GOT3 (cell line): ENCODE measurements around the gene FN3K.
A peak's percentile ranks its signal among the peaks of the same experiment; 100 is the strongest.

Source experiments
- DNase-seq: peaks from one replicate; lab custom pipeline; 2025; ENCODE audit warnings: mixed read lengths; lab: John Stamatoyannopoulos, UW

FN3K gene

GRCh38 chr17:82703935-82704865, 31.2 kb upstream of the FN3K start:
- DNase-seq, result no peak

DNA sequence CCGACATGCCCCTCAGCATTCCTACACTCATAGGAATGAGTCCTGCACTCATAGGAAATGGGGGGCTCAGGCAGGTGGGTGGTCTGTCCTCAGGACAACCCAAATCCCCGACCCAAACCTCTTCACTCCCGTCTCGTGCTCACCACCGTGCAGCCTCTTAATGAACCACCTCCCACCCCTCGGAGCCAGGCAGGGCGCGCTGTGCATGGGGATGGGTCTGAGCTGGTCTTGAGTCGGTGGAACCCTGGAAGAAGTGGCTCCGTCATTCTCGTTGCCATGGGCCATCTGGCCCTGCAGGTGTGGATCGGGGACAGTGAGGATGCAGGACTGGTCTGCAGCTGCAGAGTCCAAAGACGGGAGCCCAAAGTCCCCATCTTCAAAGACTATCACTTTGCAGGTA, 30.5 kb upstream of the FN3K start:
- no peak for DNase-seq

GRCh38 chr17:82705756-82706155, 29.7 kb upstream of the FN3K start:
- no peak for DNase-seq

- DNase-seq, result no peak
Measured at GRCh38 chr17:82709024-82709675, 26.3 kb upstream of the FN3K start.

- no peak for DNase-seq
Measured at GRCh38 chr17:82709676-82710498, 25.5 kb upstream of the FN3K start.

DNA sequence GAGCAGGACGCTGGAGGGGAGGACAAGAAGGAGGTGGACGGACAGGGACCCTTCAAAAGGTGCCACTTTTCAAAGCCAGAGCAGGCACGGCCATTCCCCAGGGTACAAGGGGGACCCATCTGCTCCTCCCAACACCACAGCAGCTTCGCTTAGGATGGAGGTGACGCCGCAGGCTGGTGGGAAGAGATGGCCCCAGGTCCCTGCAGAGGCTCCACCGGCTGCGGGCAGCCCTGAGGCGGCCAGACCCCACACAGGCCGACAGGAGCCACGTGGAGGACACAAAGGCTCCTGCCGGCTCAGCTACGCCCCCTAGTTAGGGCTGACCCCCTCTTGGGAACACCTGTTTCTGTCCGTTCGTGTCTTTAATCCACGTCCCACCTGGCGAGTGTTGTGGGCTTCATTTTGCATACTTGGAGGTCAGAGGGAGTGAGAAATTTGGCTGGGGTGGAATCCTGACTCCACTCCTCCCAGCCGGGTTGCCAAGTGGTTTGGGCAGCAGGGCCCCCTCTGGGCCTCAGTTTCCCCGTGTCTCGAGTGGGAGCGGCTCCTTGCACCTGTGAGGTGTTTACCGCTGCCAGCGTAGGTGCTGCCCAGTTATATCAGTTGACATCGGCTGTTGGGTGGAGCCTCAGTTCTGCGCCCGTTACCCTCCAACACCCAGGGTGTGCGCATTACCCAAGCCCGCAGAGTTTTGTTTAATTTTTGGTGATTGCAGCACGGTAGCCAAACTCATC, 24.7 kb upstream of the FN3K start:
- DNase-seq, result no peak

GRCh38 chr17:82713071-82713723, 22.2 kb upstream of the FN3K start:
- DNase-seq, result no peak

DNA sequence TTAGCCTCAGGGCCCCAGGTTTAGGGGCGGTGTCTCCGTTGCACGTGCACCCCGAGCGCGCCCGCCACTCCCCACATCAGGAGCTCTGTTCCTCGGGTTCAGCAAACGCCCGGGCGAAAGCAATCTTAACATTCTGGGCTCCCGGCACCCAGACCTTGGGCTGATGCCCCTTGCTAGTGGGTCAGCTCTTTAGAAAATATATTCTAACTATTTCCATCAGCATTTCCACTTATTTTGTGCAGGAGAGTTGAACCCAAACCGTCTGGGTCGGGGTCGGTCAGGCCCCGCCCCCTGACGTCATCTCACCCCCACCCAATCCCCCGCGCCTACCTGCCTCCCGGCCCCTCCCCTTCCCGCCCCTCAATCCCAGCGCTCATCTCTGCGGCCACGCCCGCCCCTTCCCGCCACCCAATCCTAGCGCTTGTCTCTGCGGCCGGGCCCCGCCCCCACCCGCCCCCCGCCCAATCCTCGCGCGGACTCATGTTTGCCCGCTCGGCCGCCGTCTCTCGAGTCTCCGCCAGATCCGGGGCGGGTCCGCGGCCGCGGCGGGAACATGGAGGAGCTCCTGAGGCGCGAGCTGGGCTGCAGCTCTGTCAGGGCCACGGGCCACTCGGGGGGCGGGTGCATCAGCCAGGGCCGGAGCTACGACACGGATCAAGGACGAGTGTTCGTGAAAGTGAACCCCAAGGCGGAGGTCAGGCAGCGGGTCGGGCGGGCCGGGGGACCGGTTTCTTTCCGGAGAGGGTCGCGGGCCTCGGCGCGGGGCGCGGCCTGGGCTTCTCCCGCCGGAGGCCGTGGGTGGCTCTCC, 19.0 kb upstream of the FN3K start, which contains the start of gene FN3KRP:
TSS of gene FN3KRP (plus strand) at position 504 of the 808 bp plus-strand sequence. CDS start at position 554, 50 bp downstream.
- peak; percentile 57 for DNase-seq

DNA sequence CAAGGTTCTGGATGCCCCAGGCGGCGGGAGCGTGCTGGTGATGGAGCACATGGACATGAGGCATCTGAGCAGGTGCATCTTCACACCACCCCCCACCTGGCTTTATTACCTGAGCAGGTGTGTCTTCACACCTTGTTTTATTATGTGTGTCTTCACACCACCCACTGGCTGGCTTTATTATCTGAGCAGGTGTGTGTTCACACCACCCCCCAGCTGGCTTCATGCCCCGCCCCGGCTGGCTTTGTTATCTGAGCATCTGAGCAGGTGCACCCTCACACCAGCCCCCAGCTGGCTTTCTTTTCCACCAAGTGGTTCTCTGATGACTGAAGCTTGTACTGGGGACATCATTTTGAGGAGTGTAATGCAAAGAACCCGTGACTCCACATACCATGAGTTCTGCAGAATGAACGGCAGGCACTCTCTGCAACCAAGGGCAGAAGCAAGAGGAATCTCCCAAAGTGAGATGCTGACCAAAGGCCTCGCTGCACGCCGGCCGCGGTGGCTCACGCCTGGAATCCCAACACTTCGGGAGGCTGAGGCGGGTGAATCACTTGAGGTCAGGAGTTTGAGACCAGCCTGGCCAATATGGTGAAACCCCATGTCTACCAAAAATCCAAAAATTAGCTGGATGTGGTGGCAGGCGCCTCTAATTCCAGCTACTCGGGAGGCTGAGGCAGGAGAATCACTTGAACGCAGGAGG, 16.3 kb upstream of the FN3K start:
- no peak for DNase-seq

- DNase-seq, result no peak
Measured at GRCh38 chr17:82720204-82720603, 15.2 kb upstream of the FN3K start.

DNA sequence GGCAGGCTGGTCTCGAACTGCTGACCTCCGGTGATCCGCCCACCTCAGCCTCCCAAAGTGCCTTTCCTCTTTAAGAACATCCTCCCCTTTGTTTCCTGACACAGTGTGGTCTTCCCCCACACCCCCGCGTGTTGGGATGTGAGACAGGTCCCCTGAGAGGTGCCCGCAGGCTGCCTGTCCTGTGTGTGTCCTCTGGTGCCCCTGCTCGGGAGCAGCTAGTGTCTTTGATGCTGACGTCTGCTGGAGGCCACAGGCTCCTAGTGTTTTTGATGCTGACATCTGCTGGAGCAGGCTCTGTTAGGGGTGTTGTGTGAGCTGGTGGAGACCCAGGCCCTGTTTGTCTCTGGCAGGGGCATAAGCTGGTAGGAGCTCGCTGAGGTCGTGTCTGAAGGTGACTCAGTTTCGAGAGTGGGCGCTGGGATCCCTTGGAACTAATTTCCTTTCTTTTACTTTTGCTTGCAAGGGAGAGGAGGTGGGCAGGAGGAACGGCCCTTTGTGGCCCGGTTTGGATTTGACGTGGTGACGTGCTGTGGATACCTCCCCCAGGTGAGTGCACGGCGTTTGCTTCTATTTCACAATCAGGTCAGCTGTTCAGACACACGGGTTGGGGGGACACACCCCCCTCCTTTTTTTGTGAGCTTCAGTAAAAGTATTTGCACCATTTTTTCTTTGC, 12.9 kb upstream of the FN3K start:
- no peak for DNase-seq

DNA sequence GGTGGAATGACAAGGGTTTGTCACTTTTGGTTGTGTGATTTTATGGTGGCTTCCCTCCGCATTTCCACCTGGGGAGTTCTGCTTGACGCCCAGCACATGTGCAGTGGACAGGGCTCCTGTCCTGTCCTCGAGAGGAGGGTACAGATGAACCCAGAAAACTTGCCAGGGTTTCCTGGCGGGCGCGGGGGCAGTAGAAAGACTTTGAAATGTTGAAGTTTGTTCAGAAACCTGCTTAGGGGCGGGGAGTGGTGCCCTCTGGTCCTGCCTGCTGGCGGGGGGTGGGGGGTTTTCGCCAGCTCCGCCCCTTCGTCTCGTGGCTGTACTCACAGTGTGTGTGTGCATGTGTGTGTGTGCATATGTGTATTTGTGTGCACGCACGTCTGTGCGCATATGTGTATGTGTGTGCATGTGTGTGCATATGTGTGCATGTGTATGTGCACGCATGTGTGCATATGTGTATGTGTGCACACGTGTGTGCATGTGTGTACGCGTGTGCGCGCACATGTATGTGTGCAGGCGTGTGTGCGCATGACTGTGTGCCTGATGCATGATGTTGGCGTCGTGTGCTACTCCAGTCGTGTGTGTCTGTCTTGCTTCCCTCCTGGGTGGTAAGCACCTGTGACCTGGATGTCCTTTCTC, 12.1 kb upstream of the FN3K start:
- DNase-seq, result no peak

DNA sequence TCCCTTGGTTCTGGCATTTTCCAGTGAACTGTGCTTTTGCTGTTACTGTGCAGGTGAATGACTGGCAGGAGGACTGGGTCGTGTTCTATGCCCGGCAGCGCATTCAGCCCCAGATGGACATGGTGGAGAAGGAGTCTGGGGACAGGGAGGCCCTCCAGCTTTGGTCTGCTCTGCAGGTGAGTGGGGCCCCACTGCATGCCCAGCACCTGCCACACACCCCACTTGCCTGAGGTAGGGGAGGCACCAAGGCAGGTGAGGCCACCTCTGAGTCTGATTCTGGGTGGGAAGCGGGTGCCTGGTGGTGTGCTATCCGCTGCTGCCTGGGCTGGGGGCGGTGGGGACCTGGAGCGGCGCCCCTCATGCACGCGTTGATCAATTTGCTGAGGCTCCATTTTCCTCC, 9.0 kb upstream of the FN3K start:
- no peak for DNase-seq

DNA sequence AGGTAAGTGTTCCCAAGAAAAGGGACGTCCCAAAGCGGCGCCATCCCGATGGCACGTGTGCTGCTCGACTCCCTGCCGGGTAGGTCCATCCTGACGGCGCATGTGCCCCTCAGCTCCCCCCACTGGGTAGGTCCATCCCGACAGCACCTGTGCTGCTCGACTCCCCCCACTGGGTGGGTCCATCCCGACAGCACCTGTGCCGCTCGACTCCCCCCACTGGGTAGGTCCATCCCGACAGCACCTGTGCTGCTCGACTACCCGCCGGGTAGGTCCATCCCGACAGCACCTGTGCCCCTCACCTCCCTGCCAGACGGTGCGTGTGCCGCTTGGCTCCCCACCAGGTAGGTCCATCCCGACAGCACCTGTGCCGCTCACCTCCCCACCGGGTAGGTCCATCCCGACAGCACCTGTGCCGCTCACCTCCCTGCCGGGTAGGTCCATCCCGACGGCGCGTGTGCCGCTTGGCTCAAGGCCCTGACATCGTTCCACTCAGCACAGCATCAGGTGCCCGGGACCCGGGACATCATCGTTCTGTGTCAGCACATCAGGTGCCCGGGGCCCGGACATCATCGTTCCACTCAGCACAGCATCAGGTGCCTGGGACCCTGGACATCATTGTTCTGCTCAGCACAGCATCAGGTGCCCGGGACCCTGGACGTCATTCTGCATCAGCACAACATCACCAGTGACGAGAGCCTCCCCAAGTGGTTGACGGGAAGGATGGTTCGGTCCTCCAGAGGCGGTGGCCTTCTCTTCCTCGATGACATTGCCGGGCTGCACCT, 5.7 kb upstream of the FN3K start:
- no peak for DNase-seq

DNA sequence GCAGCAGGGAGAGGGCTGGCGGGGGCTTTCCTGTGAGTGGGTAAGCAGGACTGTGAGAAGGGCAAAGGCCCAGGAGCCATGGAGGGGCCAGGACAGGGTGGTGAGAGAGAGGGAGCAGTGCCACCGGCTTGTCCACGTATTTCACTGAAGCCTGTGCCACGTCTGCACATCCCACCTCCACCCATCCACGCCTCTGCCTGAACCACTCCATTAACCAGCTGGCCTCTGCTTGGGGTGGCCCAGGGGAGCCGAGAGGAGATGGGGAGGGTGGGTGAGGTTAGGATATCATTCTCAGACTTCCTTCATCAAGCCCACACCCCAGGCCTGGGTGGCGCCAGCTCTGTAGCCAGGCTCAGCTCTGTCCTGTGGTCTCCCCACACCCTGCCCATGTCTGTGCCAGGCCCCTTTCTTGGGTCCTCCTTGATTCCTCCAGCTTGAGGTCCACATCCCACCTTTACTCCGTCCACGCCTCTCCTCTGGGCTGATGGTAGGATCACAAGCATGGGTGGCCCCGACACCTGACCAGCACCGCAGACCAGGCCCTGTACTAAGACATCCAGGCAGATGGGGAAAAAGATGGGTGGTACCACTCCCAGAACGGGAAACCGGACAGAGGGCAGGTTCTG, 3.2 kb upstream of the FN3K start:
- DNase-seq, result no peak

DNA sequence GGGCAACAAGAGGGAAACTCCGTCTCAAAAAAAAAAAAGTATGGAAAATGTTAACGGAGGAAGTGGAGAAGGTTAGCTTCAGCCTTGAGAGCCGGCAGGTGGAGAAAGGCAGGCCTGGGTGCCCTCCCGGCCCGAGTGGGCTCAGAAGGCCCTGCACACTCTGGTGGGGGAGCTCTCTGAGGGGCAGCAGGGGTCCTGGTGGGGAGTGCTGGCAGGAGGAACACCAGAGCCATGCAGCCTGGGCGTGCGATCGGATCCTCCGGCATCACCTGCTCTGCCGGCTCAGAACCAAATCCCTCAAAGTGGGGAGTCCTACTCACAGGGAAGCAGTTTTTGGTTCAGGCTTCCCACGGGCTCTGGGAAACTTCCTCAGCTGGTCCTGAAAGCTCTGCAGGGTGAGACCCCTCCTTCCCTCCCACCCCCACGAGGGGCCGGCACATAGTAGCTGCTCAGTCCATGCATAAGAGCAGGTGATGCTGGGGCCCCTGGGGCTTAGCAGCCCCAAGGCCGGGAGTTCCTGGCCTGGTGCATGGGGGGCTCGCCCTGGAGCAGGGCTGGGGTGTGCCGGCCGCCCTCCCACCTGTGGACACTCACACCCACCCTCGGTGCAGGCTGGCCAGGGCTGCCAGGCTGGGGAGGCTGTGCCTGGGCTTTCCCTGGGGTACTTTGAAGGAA, 1.2 kb downstream of the FN3K start:
- DNase-seq, result no peak
